EL (cell line): ENCODE measurements around the gene GDA.

Source experiments
- DNase-seq: peaks from one replicate; pipeline ENCODE4 v3.0.0-alpha.2; 2016

GDA gene

GRCh38 chr9:72149231-72149975 is at the start of gene GDA:
Gene GDA, plus strand, starts transcription at chr9:72149440. Its CDS starts 120 bp downstream, at chr9:72149560.
- DNase-seq, result no peak

GRCh38 chr9:72102520-72102919 is 46.7 kb upstream of the GDA start:
- DNase-seq, result no peak

DNA sequence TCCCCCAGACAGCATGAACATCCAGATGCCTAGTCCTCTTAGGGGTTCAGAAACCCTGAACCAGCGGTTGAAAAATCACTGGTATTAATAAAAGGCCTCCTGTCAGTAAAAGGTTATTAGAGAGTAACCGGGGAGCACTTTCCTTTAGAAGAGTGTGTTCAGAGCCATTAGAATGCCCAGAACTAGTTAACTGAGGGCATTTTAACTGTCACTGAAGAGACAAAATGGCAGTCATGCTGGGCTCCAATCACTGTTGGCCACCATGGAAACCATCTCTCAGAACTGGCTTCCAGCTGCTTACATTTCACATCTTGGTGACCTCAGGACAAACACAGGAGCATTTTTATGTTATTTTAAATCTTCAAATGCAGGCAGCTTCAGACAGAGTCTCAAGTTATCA is 36.2 kb upstream of the GDA start:
- DNase-seq, result no peak

GRCh38 chr9:72119853-72120252 is 29.4 kb upstream of the GDA start:
- DNase-seq, result no peak

DNA sequence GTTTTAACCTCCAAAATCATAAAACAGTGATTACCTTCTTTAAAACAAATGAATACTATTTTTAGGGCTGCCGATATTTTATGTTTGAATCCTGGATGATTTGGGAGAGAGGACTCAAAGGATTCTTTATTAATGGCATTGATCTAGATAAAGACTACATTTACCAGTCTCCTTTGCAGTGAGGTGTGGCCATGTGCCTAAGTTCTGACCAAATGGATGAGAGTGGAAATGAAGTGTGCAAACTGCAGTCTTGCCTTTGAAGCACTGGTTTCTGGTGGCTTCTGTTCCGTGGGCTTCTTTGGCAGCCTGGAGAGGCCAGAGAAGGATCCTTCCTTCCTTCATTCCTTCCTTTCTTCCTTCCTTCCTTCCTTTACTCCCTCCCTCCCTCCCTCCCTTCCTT is 24.3 kb upstream of the GDA start:
- no peak for DNase-seq

GRCh38 chr9:72127753-72128152 is 21.5 kb upstream of the GDA start:
- no peak for DNase-seq

GRCh38 chr9:72128526-72128925 is 20.7 kb upstream of the GDA start:
- no peak for DNase-seq

DNA sequence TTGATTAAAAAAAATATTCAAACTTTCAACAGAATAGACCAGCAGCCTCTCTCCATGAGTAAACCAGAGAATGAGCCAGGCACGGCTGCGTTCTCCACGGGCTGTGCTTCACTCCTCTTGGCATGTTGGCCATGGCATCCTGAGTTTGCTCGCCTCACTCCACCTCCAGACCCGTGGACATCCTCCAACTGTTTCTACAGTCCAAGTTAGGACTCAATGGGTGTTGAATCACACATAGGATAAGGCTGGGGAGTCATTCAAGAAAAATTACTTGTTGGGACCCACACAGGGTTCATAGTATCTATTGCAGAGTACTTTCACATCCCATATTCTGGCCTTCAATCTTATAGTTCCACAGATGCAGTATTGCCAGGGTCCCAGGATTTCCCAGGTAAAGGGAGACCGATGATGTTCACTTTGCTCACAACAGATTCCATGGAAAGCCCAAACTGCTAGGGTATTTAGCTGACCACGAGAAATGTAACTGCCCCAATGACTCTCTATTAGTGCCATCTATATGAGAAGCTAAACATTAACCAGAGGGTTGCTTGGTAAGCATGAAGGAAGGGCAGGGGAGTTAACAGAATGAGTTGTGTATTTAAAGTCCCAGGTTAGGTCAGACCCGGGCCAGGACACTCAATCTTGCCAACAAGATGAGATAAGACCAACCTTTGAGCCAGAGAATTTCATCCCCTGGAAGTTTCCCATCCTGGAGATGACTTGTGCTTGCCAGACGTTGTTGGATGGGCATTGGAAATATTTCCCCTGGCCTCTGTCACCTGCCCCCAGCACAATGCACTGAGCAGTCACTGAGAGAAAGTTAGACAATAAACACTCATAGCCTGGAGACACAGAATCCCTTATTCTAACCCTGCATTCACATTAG is 19.7 kb upstream of the GDA start:
- DNase-seq, result no peak

DNA sequence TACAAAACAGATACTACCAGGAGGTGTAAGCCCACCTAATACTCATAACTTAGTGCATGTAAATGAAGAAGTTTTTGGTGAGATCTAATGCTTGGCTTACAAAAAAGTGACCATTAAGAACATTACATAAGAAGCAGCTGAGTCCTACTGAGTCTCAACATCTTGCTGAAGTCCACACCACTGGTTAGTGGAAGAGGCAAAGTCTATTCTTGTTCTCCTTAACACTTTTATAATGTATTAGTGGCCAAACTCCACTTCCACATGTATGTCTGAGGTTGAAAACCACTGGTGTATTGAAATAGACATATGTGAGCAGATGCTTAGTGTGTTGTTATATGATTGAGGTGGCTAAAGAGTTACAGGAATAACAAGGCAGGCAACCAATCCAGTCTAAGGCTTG is 18.9 kb upstream of the GDA start:
- no peak for DNase-seq

- DNase-seq, result no peak
Observed at GRCh38 chr9:72131206-72131605, 18.0 kb upstream of the GDA start.

DNA sequence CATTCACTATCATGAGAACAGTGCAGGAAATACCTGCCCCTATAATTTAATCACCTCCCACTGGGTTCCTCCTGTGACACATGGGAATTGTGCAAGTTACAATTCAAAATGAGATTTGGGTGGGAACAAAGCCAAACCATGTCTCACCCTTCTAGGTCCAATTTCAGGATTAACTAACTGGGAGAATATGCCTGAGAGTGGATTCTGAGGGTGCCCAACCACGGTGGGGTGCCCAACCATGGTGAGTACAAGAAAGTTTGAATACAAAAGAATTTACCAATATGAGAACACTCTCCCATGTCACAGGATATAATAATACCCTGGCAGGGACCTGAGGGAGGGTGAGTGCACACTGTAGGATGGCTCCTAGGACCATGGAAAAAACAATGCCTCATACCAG is 17.2 kb upstream of the GDA start:
- DNase-seq, result no peak

- DNase-seq, result no peak
Observed at GRCh38 chr9:72133365-72134035, 15.7 kb upstream of the GDA start.

GRCh38 chr9:72134801-72135200 is 14.4 kb upstream of the GDA start:
- DNase-seq, result no peak

GRCh38 chr9:72137697-72138365 is 11.4 kb upstream of the GDA start:
- no peak for DNase-seq

GRCh38 chr9:72139226-72139625 is 10.0 kb upstream of the GDA start:
- DNase-seq, result no peak

DNA sequence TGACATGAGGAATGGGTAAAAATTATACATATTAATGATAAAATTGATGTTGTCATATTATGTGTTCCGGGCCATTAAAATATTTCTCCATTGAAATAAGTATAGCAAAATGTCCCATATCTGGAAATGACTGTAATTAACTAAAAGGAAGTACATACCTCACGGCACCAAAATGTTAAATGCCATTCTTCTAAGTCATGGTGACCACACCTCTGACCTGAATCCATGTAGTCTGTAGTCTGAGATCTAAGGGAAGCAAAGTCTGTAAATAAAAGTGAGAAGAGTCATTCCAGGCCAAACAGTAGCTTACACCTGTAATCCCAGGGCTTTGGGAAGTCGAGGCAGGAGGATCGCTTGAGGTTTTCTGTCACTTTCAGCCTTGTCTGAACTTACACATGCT is 8.7 kb upstream of the GDA start:
- no peak for DNase-seq

- DNase-seq, result no peak
Observed at GRCh38 chr9:72141484-72141883, 7.8 kb upstream of the GDA start.

- no peak for DNase-seq
Observed at GRCh38 chr9:72144756-72145492, 4.3 kb upstream of the GDA start.

DNA sequence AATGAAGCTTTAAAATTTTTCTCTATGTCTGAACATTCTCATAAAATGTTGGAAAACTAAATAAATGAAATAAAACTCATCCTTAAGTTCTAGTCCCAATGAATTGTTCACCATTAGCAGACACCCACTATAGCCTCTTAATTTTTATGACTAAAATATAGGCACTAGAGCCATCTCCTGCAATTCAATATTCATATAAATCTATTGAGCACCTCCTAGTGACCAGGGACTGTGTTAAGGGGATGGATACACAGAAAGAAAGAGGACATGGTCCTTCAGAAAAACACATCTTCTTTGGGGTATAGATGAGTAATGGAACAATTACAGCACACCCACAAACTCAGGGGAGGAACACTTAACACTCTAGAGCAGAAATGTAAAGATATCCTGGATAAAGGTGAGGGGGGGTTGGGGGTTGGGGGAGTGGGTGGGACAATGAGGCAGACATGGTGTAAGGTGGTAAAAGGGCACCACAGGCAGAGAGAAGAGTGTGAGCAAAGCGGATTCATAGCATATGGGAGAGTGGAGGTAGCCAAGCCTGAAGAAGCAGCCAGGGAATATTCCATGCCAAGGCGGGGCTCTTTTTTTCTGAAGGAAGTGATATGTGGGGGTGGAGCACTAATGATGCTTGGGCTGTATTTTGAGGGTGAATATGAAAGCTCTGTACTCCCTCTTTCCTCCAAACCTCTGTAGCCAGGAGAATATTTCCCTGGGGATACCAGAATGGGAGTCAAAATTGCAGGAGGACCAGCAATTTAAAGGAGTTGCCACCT is 3.3 kb upstream of the GDA start:
- DNase-seq, result no peak

DNA sequence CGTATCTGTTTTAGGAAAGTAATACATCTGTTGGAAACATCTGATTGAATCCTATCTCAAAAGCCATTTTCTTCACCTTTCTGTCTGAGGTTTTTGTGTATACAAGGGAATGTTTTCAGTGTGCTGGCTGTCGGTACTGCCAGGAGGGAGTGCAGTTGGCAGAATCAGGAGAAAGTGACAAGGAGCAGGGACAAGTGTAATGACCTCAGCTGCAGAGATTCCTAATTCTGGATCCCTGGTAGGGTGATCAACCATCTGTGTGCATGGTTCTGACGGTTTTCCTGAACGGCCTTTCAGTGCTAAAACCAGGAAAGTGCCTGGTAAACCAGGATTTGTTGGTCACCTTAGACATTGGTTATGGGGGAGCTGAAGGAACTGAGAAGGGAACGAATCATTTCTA is 1.6 kb upstream of the GDA start:
- DNase-seq, result no peak

GRCh38 chr9:72150127-72150526 is 887 bp downstream of the GDA start:
- DNase-seq, result no peak

GRCh38 chr9:72150661-72151060 is 1.4 kb downstream of the GDA start:
- DNase-seq, result no peak
